HEK293 (cell line): Measurements from ENCODE around the gene HRK.

Experiments
- CTCF ChIA-PET: fragments of 350-600 bp; formaldehyde crosslinking; extraction: SDS; loops from one replicate; lab custom pipeline; 2021; ENCODE audit warnings: antibody characterized with exemption; lab: Yijun Ruan, JAX
- POLR2A ChIA-PET: fragments of 300-600 bp; formaldehyde crosslinking; extraction: SDS; loops from one replicate; lab custom pipeline; 2020; ENCODE audit warnings: antibody characterized with exemption, inconsistent platforms; lab: Yijun Ruan, JAX
- H3K27ac ChIP-seq: fragments of 200-500 bp; sonication (Bioruptor generic); 2 replicates; pipeline ENCODE4 v1.5.1; 2014; ENCODE audit warnings: low read depth, low read length, control low read depth, inconsistent platforms; ENCODE audit errors: extremely low read depth
- H3K36me3 ChIP-seq, 2 experiments: fragments of 200-500 bp in 1 of 2; sonication (Bioruptor generic) in 1 of 2; 1 replicate in 1 of 2; 2 replicates in 1 of 2; pipeline ENCODE4 v1.5.1; 2014 to 2017; ENCODE audit warnings: inconsistent platforms in 2 of 2, low read length in 2 of 2; ENCODE audit not compliant: control insufficient read depth in 2 of 2, insufficient read depth in 1 of 2
- H3K4me1 ChIP-seq: fragments of 200-500 bp; sonication (Bioruptor generic); 2 replicates; pipeline ENCODE4 v1.5.1; 2014; ENCODE audit warnings: mild to moderate bottlenecking, low read length, inconsistent platforms; ENCODE audit not compliant: control insufficient read depth, insufficient read depth
- H3K4me3 ChIP-seq: 2 replicates; pipeline ENCODE4 v1.5.1; 2011; ENCODE audit warnings: low read depth, mild to moderate bottlenecking, control low read depth, low read length, moderate library complexity
- H3K9me3 ChIP-seq: fragments of 200-500 bp; sonication (Bioruptor generic); 2 replicates; pipeline ENCODE4 v1.5.1; 2014; ENCODE audit warnings: low read depth, low read length, inconsistent platforms; ENCODE audit not compliant: control insufficient read depth, insufficient read depth
- MEIS1 ChIP-seq: sonication (generic); formaldehyde crosslinking; IDR thresholded peaks from 2 replicates; pipeline ENCODE4 v1.8.1; 2022; ENCODE audit warnings: missing genetic modification reagents, mild to moderate bottlenecking, borderline replicate concordance
- MYNN ChIP-seq: fragments of 450-650 bp; formaldehyde crosslinking; IDR thresholded peaks from 2 replicates; pipeline ENCODE4 v1.5.1; 2016; ENCODE audit warnings: missing biosample characterization, missing genetic modification characterization, borderline replicate concordance
- PRDM6 ChIP-seq: fragments of 450-650 bp; formaldehyde crosslinking; IDR thresholded peaks from 2 replicates; pipeline ENCODE4 v1.5.1; 2017; ENCODE audit warnings: missing biosample characterization, missing genetic modification characterization
- SETDB1 ChIP-seq: IDR thresholded peaks from one replicate; pipeline ENCODE4 v1.6.1; 2017; ENCODE audit warnings: mild to moderate bottlenecking, low read length, moderate library complexity, mixed read lengths; ENCODE audit not compliant: insufficient read length
- ZBTB21 ChIP-seq: fragments of 450-650 bp; formaldehyde crosslinking; IDR thresholded peaks from 2 replicates; pipeline ENCODE4 v1.5.1; 2017; ENCODE audit warnings: missing biosample characterization, missing genetic modification characterization
- ZBTB48 ChIP-seq: fragments of 450-650 bp; formaldehyde crosslinking; IDR thresholded peaks from 2 replicates; pipeline ENCODE4 v1.5.1; 2016; ENCODE audit warnings: missing biosample characterization, missing genetic modification characterization
- ZFP69B ChIP-seq: fragments of 450-650 bp; formaldehyde crosslinking; IDR thresholded peaks from 2 replicates; pipeline ENCODE4 v1.5.1; 2016; ENCODE audit warnings: missing biosample characterization, missing genetic modification characterization
- ZNF148 ChIP-seq: fragments of 450-650 bp; formaldehyde crosslinking; IDR thresholded peaks from 2 replicates; pipeline ENCODE4 v1.5.0; 2017; ENCODE audit warnings: missing biosample characterization, missing genetic modification characterization, borderline replicate concordance
- ZNF169 ChIP-seq: fragments of 450-650 bp; formaldehyde crosslinking; IDR thresholded peaks from 2 replicates; pipeline ENCODE4 v1.5.1; 2016; ENCODE audit warnings: missing biosample characterization, missing genetic modification characterization
- ZNF184 ChIP-seq: fragments of 450-650 bp; IDR thresholded peaks from 2 replicates; pipeline ENCODE4 v1.5.1; 2018; ENCODE audit warnings: missing biosample characterization, mild to moderate bottlenecking, missing genetic modification characterization
- ZNF221 ChIP-seq: fragments of 450-650 bp; formaldehyde crosslinking; IDR thresholded peaks from 2 replicates; pipeline ENCODE4 v1.5.1; 2017; ENCODE audit warnings: missing biosample characterization, missing genetic modification characterization, borderline replicate concordance
- ZNF280D ChIP-seq: fragments of 450-650 bp; formaldehyde crosslinking; IDR thresholded peaks from 2 replicates; pipeline ENCODE4 v1.5.1; 2016; ENCODE audit warnings: missing biosample characterization, missing genetic modification characterization
- ZNF354C ChIP-seq: fragments of 450-650 bp; formaldehyde crosslinking; IDR thresholded peaks from 2 replicates; pipeline ENCODE4 v1.5.1; 2016; ENCODE audit warnings: missing biosample characterization, missing genetic modification characterization, low read depth, borderline replicate concordance
- ZNF362 ChIP-seq: fragments of 450-650 bp; formaldehyde crosslinking; IDR thresholded peaks from 2 replicates; pipeline ENCODE4 v1.5.1; 2016; ENCODE audit warnings: missing biosample characterization, missing genetic modification characterization
- ZNF449 ChIP-seq: fragments of 450-650 bp; formaldehyde crosslinking; IDR thresholded peaks from 2 replicates; pipeline ENCODE4 v1.5.1; 2017; ENCODE audit warnings: missing biosample characterization, mild to moderate bottlenecking, missing genetic modification characterization, moderate library complexity
- ZNF624 ChIP-seq: fragments of 450-650 bp; formaldehyde crosslinking; IDR thresholded peaks from 2 replicates; pipeline ENCODE4 v1.5.1; 2017; ENCODE audit warnings: missing biosample characterization, missing genetic modification characterization
- ZNF626 ChIP-seq: fragments of 450-650 bp; sonication (Bioruptor Pico); formaldehyde crosslinking; IDR thresholded peaks from 2 replicates; pipeline ENCODE4 v1.5.1; 2018; ENCODE audit warnings: missing biosample characterization, missing genetic modification characterization, inconsistent platforms
- ZNF639 ChIP-seq: fragments of 450-650 bp; formaldehyde crosslinking; IDR thresholded peaks from 2 replicates; pipeline ENCODE4 v1.5.1; 2016; ENCODE audit warnings: missing biosample characterization, missing genetic modification characterization
- ZNF660 ChIP-seq: fragments of 450-650 bp; IDR thresholded peaks from 2 replicates; pipeline ENCODE4 v1.5.1; 2018; ENCODE audit warnings: missing biosample characterization, mild to moderate bottlenecking, missing genetic modification characterization
- ZNF692 ChIP-seq: fragments of 450-650 bp; formaldehyde crosslinking; IDR thresholded peaks from 2 replicates; pipeline ENCODE4 v1.5.1; 2016; ENCODE audit warnings: missing biosample characterization, missing genetic modification characterization
- ZNF704 ChIP-seq: fragments of 450-650 bp; formaldehyde crosslinking; IDR thresholded peaks from 2 replicates; pipeline ENCODE4 v1.5.1; 2016; ENCODE audit warnings: missing biosample characterization, missing genetic modification characterization
- ZNF791 ChIP-seq: fragments of 450-650 bp; formaldehyde crosslinking; IDR thresholded peaks from 2 replicates; pipeline ENCODE4 v1.5.1; 2016; ENCODE audit warnings: missing biosample characterization, missing genetic modification characterization
- ZSCAN4 ChIP-seq: fragments of 450-650 bp; formaldehyde crosslinking; IDR thresholded peaks from 2 replicates; pipeline ENCODE4 v1.5.1; 2017; ENCODE audit warnings: missing biosample characterization, missing genetic modification characterization

The HRK gene

GRCh38 chr12:116890330-116890729, 9.1 kb upstream of the HRK start:
- no peaks in the 10 kb centered on the region for H3K36me3 ChIP-seq
- CTCF ChIA-PET, result no interaction called here
- POLR2A ChIA-PET, result no interaction called here
- no peak overlapping the region for H3K27ac ChIP-seq
- H3K4me3 ChIP-seq, result no peak overlapping the region
- no peaks in the 10 kb centered on the region for H3K9me3 ChIP-seq
- H3K4me1 ChIP-seq, result no peaks in the 10 kb centered on the region
- no peak for TF ChIP-seq ZSCAN4 (tag by site-specific recombination)
- TF ChIP-seq ZNF354C, result no peak
- no peak for TF ChIP-seq MYNN (tag by site-specific recombination)
- no peak for TF ChIP-seq PRDM6 (tag by site-specific recombination)
- TF ChIP-seq ZNF639 (tag by site-specific recombination), result no peak
- TF ChIP-seq ZNF626, result no peak
- 0 out of 2 replicates have a peak, but pooled peaks have one; percentile 50 for TF ChIP-seq ZNF660 (tag by site-specific recombination)
- no peak for TF ChIP-seq ZNF791
- TF ChIP-seq SETDB1, result peak; percentile 67
- TF ChIP-seq ZBTB48 (tag by site-specific recombination), result no peak
- no peak for TF ChIP-seq MEIS1
- no peak for TF ChIP-seq ZBTB21 (tag by site-specific recombination)
- TF ChIP-seq ZNF184, result no peak
- TF ChIP-seq ZFP69B (tag by site-specific recombination), result no peak
- no peak for TF ChIP-seq ZNF449 (tag by site-specific recombination)
- no peak for TF ChIP-seq ZNF362 (tag by site-specific recombination)
- TF ChIP-seq ZNF692, result no peak
- no peak for TF ChIP-seq ZNF221 (tag by site-specific recombination)
- TF ChIP-seq ZNF704 (tag by site-specific recombination), result no peak
- no peak for TF ChIP-seq ZNF624 (tag by site-specific recombination)
- no peak for TF ChIP-seq ZNF169 (tag by site-specific recombination)
- peak; percentile 97 for TF ChIP-seq ZNF280D (tag by site-specific recombination)
- TF ChIP-seq ZNF148 (tag by site-specific recombination), result no peak
